ENCODE measurements around the gene PLIN3. TPM values are rescaled to one million over a fixed set of nuclear protein-coding genes. Genes with fewer than 3 reads are reported as not detected.
"Not testable (repeated sequence)": the region's sequence is repeated elsewhere in the genome, so short reads cannot be mapped to it uniquely, and the experiment has no call there.

PLIN3 gene
- polyA plus RNA-seq, 4 donors = 77.3 to 190 (median 145) TPM

GRCh38 chr19:4815426-4816201 is 51.9 kb downstream of the PLIN3 start:
- H3K36me3 ChIP-seq (ENCODE audit: control insufficient read depth in 3 of 3, insufficient read depth in 2 of 3, low read depth in 1 of 3, low read length in 3 of 3) = peaks cover 6 to 37% (median 17%) of the 10 kb centered on the region in 3 donors
- no peaks in the 10 kb centered on the region for H3K27me3 ChIP-seq (ENCODE audit: control insufficient read depth in 3 of 3, insufficient read depth in 3 of 3, low read length in 3 of 3)
- DNase-seq (peak; percentile 93 to 96), FAIRE-seq (no peak)
- WGBS, 3 donors = 28 to 29% (median 28%) methylated on average over 28 of the region's 28 CpGs
- peaks cover 0 to 6% (median 0%) of the 10 kb centered on the region in 3 donors for H3K4me1 ChIP-seq (ENCODE audit: control insufficient read depth in 3 of 3, insufficient read depth in 2 of 3, low read depth in 1 of 3, low read length in 2 of 3)
- H3K4me3 ChIP-seq (ENCODE audit: low read depth in 1 of 3, low read length in 3 of 3) = peak overlapping the region in 1 of 3 donors; percentile 28
- H3K9me3 ChIP-seq (ENCODE audit: control insufficient read depth in 2 of 2, insufficient read depth in 1 of 2, low read depth in 1 of 2, low read length in 1 of 2) = no peaks in the 10 kb centered on the region
- H3K27ac ChIP-seq (ENCODE audit: low read depth in 1 of 3, low read length in 2 of 3) = peak overlapping the region in 1 of 3 donors; percentile 27

DNA sequence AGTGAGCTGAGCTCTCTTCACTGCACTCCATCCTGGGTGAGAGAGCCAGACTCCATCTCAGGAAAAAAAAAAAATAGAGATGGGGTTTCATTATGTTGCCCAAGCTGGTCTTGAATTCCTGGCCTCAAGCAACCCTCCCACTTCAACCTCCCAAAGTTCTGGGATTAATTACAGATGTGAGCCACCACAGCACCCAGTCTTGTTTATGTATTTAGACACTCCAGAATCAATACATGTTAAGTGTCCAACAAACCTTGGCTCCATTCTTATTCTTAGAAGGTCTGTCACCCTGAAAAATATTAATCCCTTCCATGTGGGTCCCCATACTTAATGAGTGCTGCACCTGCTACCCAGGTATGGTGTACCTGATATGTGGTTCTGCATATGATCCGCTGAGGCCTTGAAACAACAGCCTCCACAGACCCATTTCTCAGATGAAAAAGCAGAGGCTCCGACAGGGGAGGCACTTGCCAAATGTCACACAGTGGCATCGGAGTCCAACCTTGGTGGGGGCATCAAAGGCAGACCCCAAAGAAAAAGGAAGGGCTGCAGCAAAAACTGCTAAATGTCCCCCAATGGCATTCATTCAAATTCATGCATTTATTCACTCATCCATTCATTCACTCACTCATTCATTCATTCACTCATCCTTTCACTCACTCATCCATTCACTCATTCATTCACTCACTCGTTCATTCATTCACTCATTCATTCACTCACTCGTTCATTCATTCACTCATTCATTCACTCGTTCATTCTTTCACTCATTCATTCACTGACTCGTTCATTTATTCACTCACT is 52.6 kb downstream of the PLIN3 start:
- FAIRE-seq = no peak
- Histone ChIP-seq H3K9me3 (ENCODE audit: control insufficient read depth in 2 of 2, insufficient read depth in 1 of 2, low read depth in 1 of 2, low read length in 1 of 2) (no peaks in the 10 kb centered on the region), H3K27me3 (ENCODE audit: control insufficient read depth in 3 of 3, insufficient read depth in 3 of 3, low read length in 3 of 3) (no peaks in the 10 kb centered on the region), H3K36me3 (ENCODE audit: control insufficient read depth in 3 of 3, insufficient read depth in 2 of 3, low read depth in 1 of 3, low read length in 3 of 3) (peaks cover 6 to 37% (median 17%) of the 10 kb centered on the region in 3 donors), H3K27ac (ENCODE audit: low read depth in 1 of 3, low read length in 2 of 3) (no peak overlapping the region), H3K4me3 (ENCODE audit: low read depth in 1 of 3, low read length in 3 of 3) (no peak overlapping the region), H3K4me1 (ENCODE audit: control insufficient read depth in 3 of 3, insufficient read depth in 2 of 3, low read depth in 1 of 3, low read length in 2 of 3) (peaks cover 0 to 6% (median 0%) of the 10 kb centered on the region in 3 donors)
- DNase-seq = no peak
- WGBS, 3 donors = 61 to 73% (median 62%) methylated on average over 7 of the region's 7 CpGs

DNA sequence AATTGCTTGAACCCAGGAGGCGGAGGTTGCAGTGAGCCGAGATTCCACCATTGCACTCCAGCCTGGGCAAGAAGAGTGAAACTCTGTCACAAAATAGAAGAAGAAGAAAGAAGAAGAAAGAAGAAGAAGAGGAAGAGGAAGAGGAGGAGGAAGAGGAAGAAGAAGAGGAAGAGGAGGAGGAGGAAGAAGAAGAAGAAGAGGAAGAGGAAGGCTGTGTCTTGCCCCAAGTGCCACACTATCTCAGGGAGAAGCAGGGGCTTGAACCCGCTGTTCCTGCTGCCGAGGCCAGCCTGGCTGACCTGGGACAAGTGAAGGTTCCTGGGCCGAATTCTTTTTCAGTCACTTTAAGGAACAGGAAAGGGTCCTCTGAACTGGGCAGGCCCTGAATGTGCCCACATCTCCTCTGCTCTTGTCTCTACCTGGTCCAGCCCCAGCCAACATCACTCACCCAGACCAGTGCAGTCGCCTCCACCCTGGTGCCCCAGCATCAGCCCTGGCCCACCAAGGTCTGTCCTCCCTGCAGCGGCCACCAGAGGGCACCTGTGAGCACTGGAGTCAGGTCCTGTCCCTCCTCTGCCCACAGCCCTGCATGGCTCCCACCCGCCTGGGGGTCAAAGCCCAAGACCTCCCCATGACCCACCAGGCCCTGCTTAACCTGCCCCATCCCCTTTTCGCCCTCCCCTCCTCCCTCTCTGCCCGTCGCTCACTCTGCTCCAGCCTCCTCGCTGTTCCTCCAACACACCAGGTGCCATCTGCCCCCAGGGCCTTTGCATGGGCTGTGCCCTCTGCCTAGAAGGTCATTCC is 55.9 kb downstream of the PLIN3 start:
- Histone ChIP-seq H3K27me3 (ENCODE audit: control insufficient read depth in 3 of 3, insufficient read depth in 3 of 3, low read length in 3 of 3) (no peaks in the 10 kb centered on the region), H3K4me1 (ENCODE audit: control insufficient read depth in 3 of 3, insufficient read depth in 2 of 3, low read depth in 1 of 3, low read length in 2 of 3) (peaks cover 0 to 6% (median 0%) of the 10 kb centered on the region in 3 donors), H3K27ac (ENCODE audit: low read depth in 1 of 3, low read length in 2 of 3) (no peak overlapping the region), H3K36me3 (ENCODE audit: control insufficient read depth in 3 of 3, insufficient read depth in 2 of 3, low read depth in 1 of 3, low read length in 3 of 3) (peaks cover under 1 to 7% (median 2%) of the 10 kb centered on the region in 3 donors), H3K4me3 (ENCODE audit: low read depth in 1 of 3, low read length in 3 of 3) (no peak overlapping the region), H3K9me3 (ENCODE audit: control insufficient read depth in 2 of 2, insufficient read depth in 1 of 2, low read depth in 1 of 2, low read length in 1 of 2) (no peaks in the 10 kb centered on the region)
- no peak for FAIRE-seq
- 58 to 68% (median 64%) methylated on average over 9 to 12 of the region's 12 CpGs for WGBS, 3 donors
- DNase-seq = peak; percentile 74 to 79

DNA sequence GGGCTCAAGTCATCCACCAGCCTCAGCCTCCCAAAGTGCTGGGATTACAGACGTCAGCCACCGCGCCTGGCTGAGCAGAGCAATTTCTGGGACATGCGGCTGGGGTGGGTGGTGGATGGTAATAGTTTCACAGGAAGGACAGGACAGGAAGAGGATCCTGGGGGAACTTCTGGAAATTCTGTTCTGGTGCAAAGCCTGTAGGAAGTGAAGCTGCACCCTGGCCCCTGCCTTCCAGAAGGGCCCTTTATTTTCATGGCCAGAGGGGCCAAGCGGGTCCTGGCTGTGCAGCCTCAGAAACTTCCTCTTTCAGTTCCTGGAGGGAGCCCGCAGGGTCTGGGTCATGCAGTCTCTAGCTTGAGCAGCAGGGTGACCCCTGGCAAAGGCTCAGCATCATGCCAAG is 60.3 kb downstream of the PLIN3 start:
- H3K27ac ChIP-seq (ENCODE audit: low read depth in 1 of 3, low read length in 2 of 3) = no peak overlapping the region
- no peaks in the 10 kb centered on the region for H3K36me3 ChIP-seq (ENCODE audit: control insufficient read depth in 3 of 3, insufficient read depth in 2 of 3, low read depth in 1 of 3, low read length in 3 of 3)
- 65 to 94% (median 85%) methylated on average over 6 of the region's 6 CpGs for WGBS, 3 donors
- no peaks in the 10 kb centered on the region for H3K9me3 ChIP-seq (ENCODE audit: control insufficient read depth in 2 of 2, insufficient read depth in 1 of 2, low read depth in 1 of 2, low read length in 1 of 2)
- no peaks in the 10 kb centered on the region for H3K27me3 ChIP-seq (ENCODE audit: control insufficient read depth in 3 of 3, insufficient read depth in 3 of 3, low read length in 3 of 3)
- DNase-seq = no peak
- no peaks in the 10 kb centered on the region for H3K4me1 ChIP-seq (ENCODE audit: control insufficient read depth in 3 of 3, insufficient read depth in 2 of 3, low read depth in 1 of 3, low read length in 2 of 3)
- no peak overlapping the region for H3K4me3 ChIP-seq (ENCODE audit: low read depth in 1 of 3, low read length in 3 of 3)
- FAIRE-seq = no peak

GRCh38 chr19:4806384-4806783 is 61.1 kb downstream of the PLIN3 start:
- H3K27ac ChIP-seq (ENCODE audit: low read depth in 1 of 3, low read length in 2 of 3) = no peak overlapping the region
- WGBS, 3 donors = 79 to 88% (median 82%) methylated on average over 6 of the region's 6 CpGs
- no peak for FAIRE-seq

DNA sequence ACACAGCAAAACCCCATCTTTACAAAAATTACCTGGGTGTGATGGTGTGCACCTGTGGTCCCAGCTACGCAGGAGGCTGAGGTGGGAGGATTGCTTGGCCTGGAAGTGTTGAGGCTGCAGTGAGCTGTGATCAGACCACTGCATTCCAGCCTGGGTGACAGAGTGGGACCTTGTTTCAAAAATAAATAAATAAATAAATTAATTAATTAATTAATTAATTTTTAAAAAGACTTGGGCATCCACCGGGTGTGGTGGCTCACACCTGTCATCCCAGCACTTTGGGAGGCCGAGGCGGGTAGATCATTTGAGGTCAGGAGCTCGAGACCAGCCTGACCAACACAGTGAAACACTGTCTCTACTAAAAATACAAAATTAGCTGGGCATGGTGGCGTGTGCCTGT is 62.3 kb downstream of the PLIN3 start:
- H3K36me3 ChIP-seq (ENCODE audit: control insufficient read depth in 3 of 3, insufficient read depth in 2 of 3, low read depth in 1 of 3, low read length in 3 of 3); H3K9me3 ChIP-seq (ENCODE audit: control insufficient read depth in 2 of 2, insufficient read depth in 1 of 2, low read depth in 1 of 2, low read length in 1 of 2); H3K27me3 ChIP-seq (ENCODE audit: control insufficient read depth in 3 of 3, insufficient read depth in 3 of 3, low read length in 3 of 3); DNase-seq; H3K4me3 ChIP-seq (ENCODE audit: low read depth in 1 of 3, low read length in 3 of 3); H3K27ac ChIP-seq (ENCODE audit: low read depth in 1 of 3, low read length in 2 of 3); FAIRE-seq; H3K4me1 ChIP-seq (ENCODE audit: control insufficient read depth in 3 of 3, insufficient read depth in 2 of 3, low read depth in 1 of 3, low read length in 2 of 3): not testable (repeated sequence)
- 90 to 93% (median 92%) methylated on average over 6 of the region's 6 CpGs for WGBS, 3 donors

More at GRCh38 chr19:4806384-4806783, 61.1 kb downstream of the PLIN3 start:
- no peaks in the 10 kb centered on the region for H3K27me3 ChIP-seq (ENCODE audit: control insufficient read depth in 3 of 3, insufficient read depth in 3 of 3, low read length in 3 of 3)
- H3K9me3 ChIP-seq (ENCODE audit: control insufficient read depth in 2 of 2, insufficient read depth in 1 of 2, low read depth in 1 of 2, low read length in 1 of 2) = no peaks in the 10 kb centered on the region
- no peaks in the 10 kb centered on the region for H3K4me1 ChIP-seq (ENCODE audit: control insufficient read depth in 3 of 3, insufficient read depth in 2 of 3, low read depth in 1 of 3, low read length in 2 of 3)
- no peaks in the 10 kb centered on the region for H3K36me3 ChIP-seq (ENCODE audit: control insufficient read depth in 3 of 3, insufficient read depth in 2 of 3, low read depth in 1 of 3, low read length in 3 of 3)
- H3K4me3 ChIP-seq (ENCODE audit: low read depth in 1 of 3, low read length in 3 of 3) = no peak overlapping the region
- no peak for DNase-seq

DNA sequence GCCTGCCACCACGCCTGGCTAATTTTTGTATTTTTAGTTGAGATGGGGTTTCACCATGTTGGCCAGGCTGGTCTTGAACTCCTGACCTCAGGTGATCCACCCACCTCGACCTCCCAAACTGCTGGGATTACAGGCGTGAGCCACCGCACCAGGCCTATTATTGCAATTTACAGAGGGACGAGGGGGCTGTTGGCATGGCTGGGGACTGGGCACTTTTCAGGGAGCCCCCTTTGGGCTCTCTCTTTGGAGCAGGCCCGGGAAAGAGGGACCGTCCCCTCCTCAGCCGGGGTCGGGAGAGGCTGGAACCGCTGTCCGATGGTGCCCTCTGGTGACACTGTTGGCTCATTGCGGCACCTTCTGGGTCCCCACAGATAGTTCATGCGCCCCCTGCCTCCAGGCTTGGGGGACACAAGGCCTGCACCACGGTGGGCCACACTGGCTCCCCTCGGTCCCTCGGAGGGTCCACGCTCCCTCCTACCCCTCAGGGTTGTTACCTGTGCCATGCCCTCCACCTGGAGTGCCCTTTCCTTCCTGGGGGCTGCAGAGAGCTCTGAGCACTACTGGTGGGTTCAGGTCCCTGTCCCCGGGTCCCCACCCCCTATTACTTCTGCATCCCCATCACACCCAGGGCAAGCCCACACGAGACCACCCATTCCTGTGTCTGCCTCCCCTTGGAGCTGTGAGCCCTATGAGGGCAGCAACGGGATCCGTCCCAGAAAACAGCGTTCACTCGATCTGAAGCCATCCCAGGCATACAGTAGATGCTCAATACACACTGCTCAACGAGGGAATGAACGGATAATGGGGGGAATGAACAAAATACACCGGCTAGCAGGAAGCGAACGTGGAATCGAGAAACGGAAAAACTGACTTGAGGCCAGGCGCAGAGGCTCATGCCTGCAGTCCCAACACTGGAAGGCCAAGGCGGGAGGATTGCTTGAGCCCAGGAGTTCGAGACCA is 63.5 kb downstream of the PLIN3 start:
- H3K27me3 ChIP-seq (ENCODE audit: control insufficient read depth in 3 of 3, insufficient read depth in 3 of 3, low read length in 3 of 3) = no peaks in the 10 kb centered on the region
- no peak overlapping the region for H3K4me3 ChIP-seq (ENCODE audit: low read depth in 1 of 3, low read length in 3 of 3)
- H3K4me1 ChIP-seq (ENCODE audit: control insufficient read depth in 3 of 3, insufficient read depth in 2 of 3, low read depth in 1 of 3, low read length in 2 of 3) = no peaks in the 10 kb centered on the region
- H3K27ac ChIP-seq (ENCODE audit: low read depth in 1 of 3, low read length in 2 of 3) = no peak overlapping the region
- no peak for FAIRE-seq
- no peaks in the 10 kb centered on the region for H3K9me3 ChIP-seq (ENCODE audit: control insufficient read depth in 2 of 2, insufficient read depth in 1 of 2, low read depth in 1 of 2, low read length in 1 of 2)
- DNase-seq = peak in 1 of 2 donors; percentile 55
- WGBS, 3 donors = 42 to 48% (median 47%) methylated on average over 32 to 33 of the region's 33 CpGs
- H3K36me3 ChIP-seq (ENCODE audit: control insufficient read depth in 3 of 3, insufficient read depth in 2 of 3, low read depth in 1 of 3, low read length in 3 of 3) = peaks cover 0 to under 1% (median 0%) of the 10 kb centered on the region in 3 donors

Measured in small intestine (tissue), 7 donors.